Measurements from ENCODE around the gene MIEF2.

DNA sequence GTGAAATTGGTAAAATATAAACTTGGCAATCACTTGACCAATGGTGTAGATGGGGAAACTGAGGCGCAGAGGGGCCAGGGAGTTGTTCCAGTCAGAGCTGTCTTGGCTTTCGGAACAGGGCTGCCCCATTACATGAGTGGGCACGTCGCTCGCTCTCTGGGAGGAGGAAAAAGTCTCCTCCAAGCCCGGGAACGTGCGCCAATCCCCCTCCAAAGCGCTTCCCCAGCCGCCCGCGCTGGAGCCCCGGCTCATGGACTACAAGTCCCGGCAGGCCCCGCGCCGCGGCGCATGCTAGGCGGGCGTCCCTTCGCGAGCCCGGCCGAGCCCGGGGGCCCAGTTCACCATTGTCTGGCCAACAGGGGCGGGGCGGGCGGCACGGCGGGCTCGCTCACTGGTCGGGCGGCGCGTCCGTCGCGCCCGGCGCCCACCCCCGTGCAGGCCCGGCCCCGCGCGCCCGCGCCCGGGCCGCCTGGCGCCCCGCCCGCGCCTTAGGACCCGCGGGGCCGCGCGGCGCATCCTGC is 35.3 kb upstream of the MIEF2 start, which contains the start of gene LLGL1:
- TF ChIP-seq, protein P1, sequence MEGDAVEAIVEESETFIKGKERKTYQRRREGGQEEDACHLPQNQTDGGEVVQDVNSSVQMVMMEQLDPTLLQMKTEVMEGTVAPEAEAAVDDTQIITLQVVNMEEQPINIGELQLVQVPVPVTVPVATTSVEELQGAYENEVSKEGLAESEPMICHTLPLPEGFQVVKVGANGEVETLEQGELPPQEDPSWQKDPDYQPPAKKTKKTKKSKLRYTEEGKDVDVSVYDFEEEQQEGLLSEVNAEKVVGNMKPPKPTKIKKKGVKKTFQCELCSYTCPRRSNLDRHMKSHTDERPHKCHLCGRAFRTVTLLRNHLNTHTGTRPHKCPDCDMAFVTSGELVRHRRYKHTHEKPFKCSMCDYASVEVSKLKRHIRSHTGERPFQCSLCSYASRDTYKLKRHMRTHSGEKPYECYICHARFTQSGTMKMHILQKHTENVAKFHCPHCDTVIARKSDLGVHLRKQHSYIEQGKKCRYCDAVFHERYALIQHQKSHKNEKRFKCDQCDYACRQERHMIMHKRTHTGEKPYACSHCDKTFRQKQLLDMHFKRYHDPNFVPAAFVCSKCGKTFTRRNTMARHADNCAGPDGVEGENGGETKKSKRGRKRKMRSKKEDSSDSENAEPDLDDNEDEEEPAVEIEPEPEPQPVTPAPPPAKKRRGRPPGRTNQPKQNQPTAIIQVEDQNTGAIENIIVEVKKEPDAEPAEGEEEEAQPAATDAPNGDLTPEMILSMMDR (IDR thresholded peaks at IDR 0.05) = no peak
- TF ChIP-seq POLR2A (IDR thresholded peaks at IDR 0.05) = no peak
